Measurements from ENCODE around the gene MCF2L2. TPM values are rescaled to one million over a fixed set of nuclear protein-coding genes. Genes with fewer than 3 reads are reported as not detected.

MCF2L2 gene
- total RNA-seq, 1 experiment from 2014 or later = 12.2 TPM

- Histone ChIP-seq H3K79me2 (ENCODE audit: low read length) (no peaks in the 10 kb centered on the region), H3K9ac (ENCODE audit: low read length) (no peak overlapping the region), H3K9me2 (replicated peaks; ENCODE audit: insufficient read depth, low read length) (no peaks in the 10 kb centered on the region), H3K36me3 (ENCODE audit: insufficient read depth, low read length) (0 out of 2 replicates have a peak, but pooled peaks cover 2% of the 10 kb centered on the region), H3K9me3 (ENCODE audit: low read length) (peaks cover 3% of the 10 kb centered on the region; the same call in 1 of the 2 replicates), H2AFZ (ENCODE audit: low read length) (no peak overlapping the region), H4K20me1 (ENCODE audit: insufficient read depth, low read depth, low read length) (no peaks in the 10 kb centered on the region), H3K4me2 (ENCODE audit: low read depth, low read length, poor library complexity, severe bottlenecking) (no peak overlapping the region), H3K27ac (ENCODE audit: low read length) (no peak overlapping the region), H3K4me1 (ENCODE audit: low read length) (peaks cover 43% of the 10 kb centered on the region), H3K4me3 (ENCODE audit: low read length) (no peak overlapping the region), H3K27me3 (ENCODE audit: low read length) (no peaks in the 10 kb centered on the region)
- DNase-seq = no peak
Measured at GRCh38 chr3:183208800-183209199, 219.6 kb downstream of the MCF2L2 start.

- Histone ChIP-seq H3K9ac (ENCODE audit: low read length) (no peak overlapping the region), H3K36me3 (ENCODE audit: insufficient read depth, low read length) (0 out of 2 replicates have a peak, but pooled peaks cover 2% of the 10 kb centered on the region), H4K20me1 (ENCODE audit: insufficient read depth, low read depth, low read length) (no peaks in the 10 kb centered on the region), H3K79me2 (ENCODE audit: low read length) (no peaks in the 10 kb centered on the region), H3K9me2 (replicated peaks; ENCODE audit: insufficient read depth, low read length) (no peaks in the 10 kb centered on the region), H3K27ac (ENCODE audit: low read length) (no peak overlapping the region), H3K4me3 (ENCODE audit: low read length) (no peak overlapping the region), H3K4me2 (ENCODE audit: low read depth, low read length, poor library complexity, severe bottlenecking) (no peak overlapping the region), H3K27me3 (ENCODE audit: low read length) (no peaks in the 10 kb centered on the region), H3K9me3 (ENCODE audit: low read length) (peaks cover 9% of the 10 kb centered on the region), H3K4me1 (ENCODE audit: low read length) (peaks cover 37% of the 10 kb centered on the region), H2AFZ (ENCODE audit: low read length) (no peak overlapping the region)
- DNase-seq = no peak
Measured at GRCh38 chr3:183208260-183208659, 220.2 kb downstream of the MCF2L2 start.

- Histone ChIP-seq H3K27ac (ENCODE audit: low read length) (no peak overlapping the region), H3K4me3 (ENCODE audit: low read length) (no peak overlapping the region), H2AFZ (ENCODE audit: low read length) (no peak overlapping the region), H3K79me2 (ENCODE audit: low read length) (no peaks in the 10 kb centered on the region), H3K9ac (ENCODE audit: low read length) (no peak overlapping the region), H3K9me2 (replicated peaks; ENCODE audit: insufficient read depth, low read length) (no peaks in the 10 kb centered on the region), H3K27me3 (ENCODE audit: low read length) (no peaks in the 10 kb centered on the region), H3K4me2 (ENCODE audit: low read depth, low read length, poor library complexity, severe bottlenecking) (no peak overlapping the region), H4K20me1 (ENCODE audit: insufficient read depth, low read depth, low read length) (no peaks in the 10 kb centered on the region), H3K4me1 (ENCODE audit: low read length) (peaks cover 11% of the 10 kb centered on the region), H3K9me3 (ENCODE audit: low read length) (peaks cover 9% of the 10 kb centered on the region), H3K36me3 (ENCODE audit: insufficient read depth, low read length) (peaks cover 7% of the 10 kb centered on the region)
- DNase-seq = no peak
Measured at GRCh38 chr3:183203670-183204069, 224.7 kb downstream of the MCF2L2 start.

GRCh38 chr3:183202004-183202722 is 226.3 kb downstream of the MCF2L2 start:
- no peaks in the 10 kb centered on the region for H3K9me2 ChIP-seq (replicated peaks; ENCODE audit: insufficient read depth, low read length)
- H4K20me1 ChIP-seq (ENCODE audit: insufficient read depth, low read depth, low read length) = no peaks in the 10 kb centered on the region
- no peak overlapping the region for H3K27ac ChIP-seq (ENCODE audit: low read length)
- H3K4me3 ChIP-seq (ENCODE audit: low read length) = peak overlapping the region; percentile 2; the same call in 1 of the 2 replicates
- H3K36me3 ChIP-seq (ENCODE audit: insufficient read depth, low read length) = peaks cover 7% of the 10 kb centered on the region
- peaks cover 9% of the 10 kb centered on the region for H3K9me3 ChIP-seq (ENCODE audit: low read length)
- DNase-seq = no peak
- no peaks in the 10 kb centered on the region for H3K27me3 ChIP-seq (ENCODE audit: low read length)
- no peaks in the 10 kb centered on the region for H3K79me2 ChIP-seq (ENCODE audit: low read length)
- H3K9ac ChIP-seq (ENCODE audit: low read length) = no peak overlapping the region
- H2AFZ ChIP-seq (ENCODE audit: low read length) = no peak overlapping the region
- H3K4me1 ChIP-seq (ENCODE audit: low read length) = peaks cover 11% of the 10 kb centered on the region
- H3K4me2 ChIP-seq (ENCODE audit: low read depth, low read length, poor library complexity, severe bottlenecking) = peak overlapping the region; percentile 12

GRCh38 chr3:183198939-183199338 is 229.5 kb downstream of the MCF2L2 start:
- Histone ChIP-seq H3K79me2 (ENCODE audit: low read length) (no peaks in the 10 kb centered on the region), H3K4me2 (ENCODE audit: low read depth, low read length, poor library complexity, severe bottlenecking) (no peak overlapping the region)
- DNase-seq = no peak

GRCh38 chr3:183197734-183198133 is 230.7 kb downstream of the MCF2L2 start:
- no peaks in the 10 kb centered on the region for H3K79me2 ChIP-seq (ENCODE audit: low read length)
- no peak overlapping the region for H3K4me3 ChIP-seq (ENCODE audit: low read length)
- H2AFZ ChIP-seq (ENCODE audit: low read length) = no peak overlapping the region
- H3K4me2 ChIP-seq (ENCODE audit: low read depth, low read length, poor library complexity, severe bottlenecking) = no peak overlapping the region
- no peaks in the 10 kb centered on the region for H3K9me2 ChIP-seq (replicated peaks; ENCODE audit: insufficient read depth, low read length)
- H3K9me3 ChIP-seq (ENCODE audit: low read length) = no peaks in the 10 kb centered on the region
- H3K9ac ChIP-seq (ENCODE audit: low read length) = no peak overlapping the region
- DNase-seq = no peak
- H3K36me3 ChIP-seq (ENCODE audit: insufficient read depth, low read length) = peaks cover 5% of the 10 kb centered on the region
- peaks cover 21% of the 10 kb centered on the region for H3K4me1 ChIP-seq (ENCODE audit: low read length)
- H4K20me1 ChIP-seq (ENCODE audit: insufficient read depth, low read depth, low read length) = no peaks in the 10 kb centered on the region
- H3K27ac ChIP-seq (ENCODE audit: low read length) = no peak overlapping the region
- no peaks in the 10 kb centered on the region for H3K27me3 ChIP-seq (ENCODE audit: low read length)

More at GRCh38 chr3:183198939-183199338, 229.5 kb downstream of the MCF2L2 start:
- no peaks in the 10 kb centered on the region for H3K27me3 ChIP-seq (ENCODE audit: low read length)
- H3K9me2 ChIP-seq (replicated peaks; ENCODE audit: insufficient read depth, low read length) = no peaks in the 10 kb centered on the region
- H3K36me3 ChIP-seq (ENCODE audit: insufficient read depth, low read length) = peaks cover 7% of the 10 kb centered on the region
- H3K9me3 ChIP-seq (ENCODE audit: low read length) = peaks cover 7% of the 10 kb centered on the region
- H4K20me1 ChIP-seq (ENCODE audit: insufficient read depth, low read depth, low read length) = no peaks in the 10 kb centered on the region
- no peak overlapping the region for H2AFZ ChIP-seq (ENCODE audit: low read length)
- H3K4me1 ChIP-seq (ENCODE audit: low read length) = peaks cover 17% of the 10 kb centered on the region
- no peak overlapping the region for H3K9ac ChIP-seq (ENCODE audit: low read length)
- H3K27ac ChIP-seq (ENCODE audit: low read length) = no peak overlapping the region
- H3K4me3 ChIP-seq (ENCODE audit: low read length) = no peak overlapping the region

GRCh38 chr3:183195266-183195665 is 233.2 kb downstream of the MCF2L2 start:
- Histone ChIP-seq H3K4me1 (ENCODE audit: low read length) (peaks cover 25% of the 10 kb centered on the region), H2AFZ (ENCODE audit: low read length) (no peak overlapping the region), H4K20me1 (ENCODE audit: insufficient read depth, low read depth, low read length) (no peaks in the 10 kb centered on the region), H3K9ac (ENCODE audit: low read length) (no peak overlapping the region), H3K9me3 (ENCODE audit: low read length) (no peaks in the 10 kb centered on the region), H3K36me3 (ENCODE audit: insufficient read depth, low read length) (no peaks in the 10 kb centered on the region), H3K79me2 (ENCODE audit: low read length) (no peaks in the 10 kb centered on the region), H3K4me2 (ENCODE audit: low read depth, low read length, poor library complexity, severe bottlenecking) (no peak overlapping the region), H3K27me3 (ENCODE audit: low read length) (no peaks in the 10 kb centered on the region), H3K9me2 (replicated peaks; ENCODE audit: insufficient read depth, low read length) (no peaks in the 10 kb centered on the region), H3K4me3 (ENCODE audit: low read length) (no peak overlapping the region), H3K27ac (ENCODE audit: low read length) (no peak overlapping the region)
- DNase-seq = no peak

GRCh38 chr3:183193762-183194689 is 234.4 kb downstream of the MCF2L2 start:
- no peak for DNase-seq
- no peaks in the 10 kb centered on the region for H4K20me1 ChIP-seq (ENCODE audit: insufficient read depth, low read depth, low read length)
- H3K4me1 ChIP-seq (ENCODE audit: low read length) = peaks cover 36% of the 10 kb centered on the region
- H3K4me3 ChIP-seq (ENCODE audit: low read length) = no peak overlapping the region
- no peak overlapping the region for H2AFZ ChIP-seq (ENCODE audit: low read length)
- no peaks in the 10 kb centered on the region for H3K36me3 ChIP-seq (ENCODE audit: insufficient read depth, low read length)
- no peak overlapping the region for H3K27ac ChIP-seq (ENCODE audit: low read length)
- H3K9me3 ChIP-seq (ENCODE audit: low read length) = no peaks in the 10 kb centered on the region
- no peak overlapping the region for H3K9ac ChIP-seq (ENCODE audit: low read length)
- H3K79me2 ChIP-seq (ENCODE audit: low read length) = no peaks in the 10 kb centered on the region
- H3K27me3 ChIP-seq (ENCODE audit: low read length) = no peaks in the 10 kb centered on the region
- H3K9me2 ChIP-seq (replicated peaks; ENCODE audit: insufficient read depth, low read length) = no peaks in the 10 kb centered on the region
- no peak overlapping the region for H3K4me2 ChIP-seq (ENCODE audit: low read depth, low read length, poor library complexity, severe bottlenecking)
